GM21528 (cell line): ENCODE measurements around the gene MAP3K20.
"Not testable (repeated sequence)": the region's sequence is repeated elsewhere in the genome, so short reads cannot be mapped to it uniquely, and the experiment has no call there.

Experiments
- ATAC-seq: cut with Tn5 transposase; IDR thresholded peaks from one replicate; pipeline ENCODE4 v1.9.1; 2021; ENCODE audit warnings: mild to moderate bottlenecking, moderate library complexity; ENCODE audit not compliant: unreplicated experiment, low FRiP score

MAP3K20 gene

GRCh38 chr2:173254659-173255058, 179.0 kb downstream of the MAP3K20 start:
- no peak for ATAC-seq

- no peak for ATAC-seq
Observed at GRCh38 chr2:173258701-173259100, 183.1 kb downstream of the MAP3K20 start.

- ATAC-seq, result not testable (repeated sequence)
Observed at GRCh38 chr2:173262356-173262755, 186.7 kb downstream of the MAP3K20 start.

- no peak for ATAC-seq
Observed at GRCh38 chr2:173264151-173264550, 188.5 kb downstream of the MAP3K20 start.

- peak; percentile 93 for ATAC-seq
Observed at GRCh38 chr2:173264603-173265366, 189.1 kb downstream of the MAP3K20 start.

GRCh38 chr2:173271135-173271534, 195.5 kb downstream of the MAP3K20 start:
- ATAC-seq, result no peak

- no peak for ATAC-seq
Observed at GRCh38 chr2:173271825-173272224, 196.2 kb downstream of the MAP3K20 start.

- ATAC-seq, result no peak
Observed at GRCh38 chr2:173272849-173273248, 197.2 kb downstream of the MAP3K20 start.

- no peak for ATAC-seq
Observed at GRCh38 chr2:173278794-173279526, 203.3 kb downstream of the MAP3K20 start.

- ATAC-seq, result no peak
Observed at GRCh38 chr2:173279527-173279868, 203.9 kb downstream of the MAP3K20 start.

GRCh38 chr2:173280853-173281252, 205.2 kb downstream of the MAP3K20 start:
- ATAC-seq, result no peak

GRCh38 chr2:173281898-173282297, 206.3 kb downstream of the MAP3K20 start:
- not testable (repeated sequence) for ATAC-seq

GRCh38 chr2:173282795-173283545, 207.3 kb downstream of the MAP3K20 start:
- no peak for ATAC-seq

- ATAC-seq, result peak; percentile 80
Observed at GRCh38 chr2:173286153-173286809, 210.6 kb downstream of the MAP3K20 start.

- no peak for ATAC-seq
Observed at GRCh38 chr2:173287594-173287993, 211.9 kb downstream of the MAP3K20 start.

GRCh38 chr2:173288561-173288960, 212.9 kb downstream of the MAP3K20 start:
- ATAC-seq, result no peak

- ATAC-seq, result no peak
Observed at GRCh38 chr2:173290046-173290445, 214.4 kb downstream of the MAP3K20 start.

- no peak for ATAC-seq
Observed at GRCh38 chr2:173290518-173290917, 214.9 kb downstream of the MAP3K20 start.

- ATAC-seq, result no peak
Observed at GRCh38 chr2:173291412-173291811, 215.8 kb downstream of the MAP3K20 start.

- no peak for ATAC-seq
Observed at GRCh38 chr2:173296235-173296634, 220.6 kb downstream of the MAP3K20 start.
